HepG2 (cell line): ENCODE results near the gene TRIM9. TPM values are rescaled to one million over a fixed set of nuclear protein-coding genes. Genes with fewer than 3 reads are reported as not detected.

Source experiments
- ATAC-seq: fragments of 200-7000 bp; cut with Tn5 transposase; 3 replicates; pipeline ENCODE4 v1.9.1; 2020; ENCODE audit warnings: mild to moderate bottlenecking, moderate library complexity
- BruUV-seq: library from RNA; stranded (reverse); fragments of 400-500 nt; replicated peaks from 2 replicates; lab custom pipeline; 2021; lab: Mats Ljungman, UMichigan
- CTCF ChIA-PET: fragments of 300-600 bp; formaldehyde crosslinking; extraction: SDS; loops from one replicate; lab custom pipeline; 2021; ENCODE audit warnings: low total read pairs, inconsistent platforms, low intra/inter-chr PET ratio; lab: Yijun Ruan, JAX
- POLR2A ChIA-PET: fragments of 350-600 bp; sonication (Branson Sonifier 250); formaldehyde crosslinking; loops from one replicate; lab custom pipeline; 2020; ENCODE audit warnings: antibody characterized with exemption, inconsistent platforms; lab: Yijun Ruan, JAX
- DNase-seq: peaks from one replicate; pipeline ENCODE4 v3.0.0-alpha.2; 2015; ENCODE audit warnings: low spot score
- FAIRE-seq: peaks from 3 replicates; lab custom pipeline; 2011; peaks lifted over from hg19 to GRCh38; lab: Jason Lieb, UNC
- H2AFZ ChIP-seq: one replicate; pipeline ENCODE4 v1.6.1; 2011; ENCODE audit warnings: low read length, inconsistent platforms
- H3K27ac ChIP-seq: fragments of 300-600 bp; 3 replicates; pipeline ENCODE4 v1.8.0; 2011; ENCODE audit warnings: mixed run types, mild to moderate bottlenecking, mixed read lengths, low read length, inconsistent platforms; ENCODE audit not compliant: insufficient read depth; ENCODE audit errors: extremely low read length
- H3K27me3 ChIP-seq, 2 experiments: fragments of 200-600 bp in 1 of 2; 2 replicates in 1 of 2; 3 replicates in 1 of 2; pipeline versions ENCODE4 v1.6.0 to v1.8.0; 2011; ENCODE audit warnings: low read length in 2 of 2, mild to moderate bottlenecking in 2 of 2, moderate library complexity in 2 of 2, inconsistent platforms in 1 of 2; ENCODE audit not compliant: insufficient read depth in 2 of 2, control insufficient read depth in 1 of 2
- H3K36me3 ChIP-seq, 2 experiments: fragments of 200-600 bp in 1 of 2; replicated peaks in 1 of 2; 2 replicates in 1 of 2; 3 replicates in 1 of 2; pipeline versions ENCODE4 v1.5.1 to v1.8.0; 2011; ENCODE audit warnings: low read length in 2 of 2, inconsistent platforms in 1 of 2; ENCODE audit not compliant: insufficient read depth in 2 of 2, control insufficient read depth in 1 of 2
- H3K4me1 ChIP-seq: 2 replicates; pipeline ENCODE4 v1.5.1; 2012; ENCODE audit warnings: low read length, inconsistent platforms; ENCODE audit not compliant: insufficient read depth
- H3K4me2 ChIP-seq: 2 replicates; pipeline ENCODE4 v1.6.0; 2011; ENCODE audit warnings: low read depth, low read length, inconsistent platforms
- H3K4me3 ChIP-seq, 3 experiments: fragments of 200-600 bp in 1 of 3; sonication (generic), shearing (Covaris generic) in 1 of 3; replicated peaks in 1 of 3; 2 replicates each; pipeline ENCODE4 v1.5.1; 2011 to 2016; ENCODE audit warnings: low read length in 3 of 3, inconsistent platforms in 2 of 3, low read depth in 2 of 3, mild to moderate bottlenecking in 2 of 3, control low read depth in 1 of 3, mixed read lengths in 1 of 3; ENCODE audit not compliant: insufficient read depth in 1 of 3
- H3K79me2 ChIP-seq: one replicate; pipeline ENCODE4 v1.6.1; 2011; ENCODE audit warnings: low read length, inconsistent platforms; ENCODE audit not compliant: insufficient read depth
- H3K9ac ChIP-seq: 2 replicates; pipeline ENCODE4 v1.6.0; 2011; ENCODE audit warnings: mild to moderate bottlenecking, low read depth, low read length, inconsistent platforms; ENCODE audit not compliant: insufficient read depth
- H3K9me3 ChIP-seq: 2 replicates; pipeline ENCODE4 v1.5.1; 2012; ENCODE audit warnings: mild to moderate bottlenecking, low read length
- H4K20me1 ChIP-seq: 2 replicates; pipeline ENCODE4 v1.6.0; 2011; ENCODE audit warnings: inconsistent platforms, mild to moderate bottlenecking, low read length, moderate library complexity; ENCODE audit not compliant: insufficient read depth
- AKAP8 ChIP-seq: sonication (generic); formaldehyde crosslinking; IDR thresholded peaks from 2 replicates; pipeline ENCODE4 v1.5.1; 2020; ENCODE audit warnings: mild to moderate bottlenecking, missing genetic modification reagents
- CEBPB ChIP-seq: IDR thresholded peaks from 2 replicates; pipeline ENCODE4 v1.6.1; 2011; ENCODE audit warnings: low read depth, low read length, improper control_type of control experiment, borderline replicate concordance
- DMAP1 ChIP-seq: IDR thresholded peaks from 2 replicates; pipeline ENCODE4 v1.6.1; 2016
- DNMT3B ChIP-seq: conservative IDR thresholded peaks from 2 replicates; pipeline ENCODE4 v1.6.1; 2016; ENCODE audit warnings: missing biosample characterization, control low read depth
- RARA ChIP-seq: IDR thresholded peaks from 2 replicates; pipeline ENCODE4 v1.6.1; 2016; ENCODE audit warnings: missing genetic modification reagents, missing compliant biosample characterization
- SP1 ChIP-seq, 2 experiments: fragments of 450-650 bp in 1 of 2; sonication (generic) in 1 of 2; formaldehyde crosslinking in 1 of 2; IDR thresholded peaks; 2 replicates each; pipeline versions ENCODE4 v1.4.0 to v1.6.1; 2016 to 2020; ENCODE audit warnings: missing genetic modification reagents in 1 of 2
- TBX2 ChIP-seq: sonication (generic); formaldehyde crosslinking; IDR thresholded peaks from 2 replicates; pipeline ENCODE4 v1.5.0; 2020; ENCODE audit warnings: missing genetic modification reagents, mild to moderate bottlenecking, borderline replicate concordance
- ZFP37 ChIP-seq: sonication (generic); formaldehyde crosslinking; IDR thresholded peaks from 2 replicates; pipeline ENCODE4 v1.4.0; 2020; ENCODE audit warnings: missing genetic modification reagents, borderline replicate concordance
- ZNF10 ChIP-seq: sonication (generic); formaldehyde crosslinking; IDR thresholded peaks from 2 replicates; pipeline ENCODE4 v1.4.0; 2020; ENCODE audit warnings: mild to moderate bottlenecking, low read depth, missing genetic modification reagents, borderline replicate concordance
- ZNF7 ChIP-seq: IDR thresholded peaks from 2 replicates; pipeline ENCODE4 v1.6.1; 2016; ENCODE audit warnings: missing biosample characterization, missing genetic modification reagents
- ZSCAN22 ChIP-seq: sonication (generic); formaldehyde crosslinking; IDR thresholded peaks from 2 replicates; pipeline ENCODE4 v1.4.0; 2020; ENCODE audit warnings: mild to moderate bottlenecking, missing genetic modification reagents
- ZSCAN30 ChIP-seq: sonication (generic); formaldehyde crosslinking; IDR thresholded peaks from 2 replicates; pipeline ENCODE4 v1.5.0; 2020; ENCODE audit warnings: mild to moderate bottlenecking, missing genetic modification reagents
- WGBS: methylation state at CpG from one replicate; pipeline ENCODE4 v1.1.6; 2017; ENCODE audit warnings: low lambda C conversion rate; 5-methylcytosine and 5-hydroxymethylcytosine counted together
- in situ Hi-C: cut with HindIII; loops from 2 replicates; pipeline ENCODE4 v1.10.0; 2017; ENCODE audit warnings: low pct_unique_long_range_greater_than_20kb; ENCODE audit not compliant: extremely low pct_ligation_motif_present
- intact Hi-C: fragments of 100-400 bp; cut with micrococcal nuclease; formaldehyde crosslinking; loops from one replicate; pipeline ENCODE4 v1.10.0; 2022; ENCODE audit not compliant: unreplicated experiment
- polyA plus RNA-seq, 8 experiments: library from polyadenylated mRNA; depleted of rRNA in 3 of 8; stranded (reverse) in 7 of 8; unstranded in 1 of 8; fragments of >200 nt; fragmentation: Illumina TruSeq in 4 of 8; extraction: Trizol in 4 of 8; gene quantifications; 2 replicates each; pipeline versions ENCODE4 v1.2.1 to v1.2.3, GENCODE V29; 2011 to 2016; ENCODE audit warnings: low read depth in 4 of 8, missing spikeins in 1 of 8, mixed read lengths in 1 of 8; ENCODE audit not compliant: insufficient read depth in 1 of 8
- total RNA-seq, 5 experiments: library from RNA; depleted of rRNA; stranded (reverse); fragments of >200 nt; fragmentation: Illumina TruSeq; extraction: Trizol; gene quantifications; 2 replicates each; pipeline ENCODE4 v1.2.3, GENCODE V29; 2016; ENCODE audit warnings: low read depth in 1 of 5
- TF ChIP-seq, protein P1 (sequence below): sonication (generic); formaldehyde crosslinking; IDR thresholded peaks from 2 replicates; pipeline ENCODE4 v1.4.0; 2020; ENCODE audit warnings: missing genetic modification reagents
- TF ChIP-seq, protein P2 (sequence below): IDR thresholded peaks from 2 replicates; pipeline ENCODE4 v1.6.1; 2016; ENCODE audit warnings: missing biosample characterization, missing genetic modification reagents, low read depth
- TF ChIP-seq, protein P3 (sequence below): sonication (generic); formaldehyde crosslinking; IDR thresholded peaks from 2 replicates; pipeline ENCODE4 v1.5.1; 2020; ENCODE audit warnings: missing genetic modification reagents, mild to moderate bottlenecking, borderline replicate concordance
- TF ChIP-seq, protein P4 (sequence below): sonication (generic); formaldehyde crosslinking; IDR thresholded peaks from 2 replicates; pipeline ENCODE4 v1.5.0; 2020; ENCODE audit warnings: missing genetic modification reagents

Gene TRIM9
- total and polyA plus RNA-seq, 2 of the 13 experiments (the other 11 are each of a cell fraction or from before 2014, with no cell fraction given), result 0.04 to 0.07 TPM

DNA sequence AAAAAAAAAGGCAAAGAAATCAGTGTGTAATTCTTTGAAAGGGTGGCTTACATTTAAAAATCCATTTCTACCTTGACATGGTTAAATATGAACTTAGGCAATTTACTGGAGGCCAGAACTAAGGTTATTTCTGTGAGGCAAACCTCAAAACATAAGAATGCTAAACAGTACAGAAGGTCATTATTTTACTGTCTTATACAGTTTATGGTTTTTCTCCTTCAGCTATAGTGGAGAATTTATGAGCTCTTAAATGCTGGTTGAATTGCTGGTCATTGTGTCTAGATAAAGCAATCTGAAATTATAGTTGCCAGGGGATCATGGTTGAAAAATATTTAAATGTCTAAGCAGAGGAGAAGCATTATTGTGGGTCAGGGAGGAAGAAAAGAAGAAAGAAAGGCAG lies 70.5 kb downstream of the TRIM9 start (continued):
- TF ChIP-seq AKAP8 (CRISPR knock-in tag) (no peak), ZNF10 (CRISPR knock-in tag) (no peak), DMAP1 (CRISPR knock-in tag) (no peak), SP1 (IDR thresholded peaks at IDR 0.05) (no peak), SP1 (CRISPR knock-in tag; IDR thresholded peaks at IDR 0.05) (no peak), ZSCAN30 (CRISPR knock-in tag) (no peak), RARA (CRISPR knock-in tag) (no peak), CEBPB (no peak), ZSCAN22 (no peak)
- TF ChIP-seq, protein P1, sequence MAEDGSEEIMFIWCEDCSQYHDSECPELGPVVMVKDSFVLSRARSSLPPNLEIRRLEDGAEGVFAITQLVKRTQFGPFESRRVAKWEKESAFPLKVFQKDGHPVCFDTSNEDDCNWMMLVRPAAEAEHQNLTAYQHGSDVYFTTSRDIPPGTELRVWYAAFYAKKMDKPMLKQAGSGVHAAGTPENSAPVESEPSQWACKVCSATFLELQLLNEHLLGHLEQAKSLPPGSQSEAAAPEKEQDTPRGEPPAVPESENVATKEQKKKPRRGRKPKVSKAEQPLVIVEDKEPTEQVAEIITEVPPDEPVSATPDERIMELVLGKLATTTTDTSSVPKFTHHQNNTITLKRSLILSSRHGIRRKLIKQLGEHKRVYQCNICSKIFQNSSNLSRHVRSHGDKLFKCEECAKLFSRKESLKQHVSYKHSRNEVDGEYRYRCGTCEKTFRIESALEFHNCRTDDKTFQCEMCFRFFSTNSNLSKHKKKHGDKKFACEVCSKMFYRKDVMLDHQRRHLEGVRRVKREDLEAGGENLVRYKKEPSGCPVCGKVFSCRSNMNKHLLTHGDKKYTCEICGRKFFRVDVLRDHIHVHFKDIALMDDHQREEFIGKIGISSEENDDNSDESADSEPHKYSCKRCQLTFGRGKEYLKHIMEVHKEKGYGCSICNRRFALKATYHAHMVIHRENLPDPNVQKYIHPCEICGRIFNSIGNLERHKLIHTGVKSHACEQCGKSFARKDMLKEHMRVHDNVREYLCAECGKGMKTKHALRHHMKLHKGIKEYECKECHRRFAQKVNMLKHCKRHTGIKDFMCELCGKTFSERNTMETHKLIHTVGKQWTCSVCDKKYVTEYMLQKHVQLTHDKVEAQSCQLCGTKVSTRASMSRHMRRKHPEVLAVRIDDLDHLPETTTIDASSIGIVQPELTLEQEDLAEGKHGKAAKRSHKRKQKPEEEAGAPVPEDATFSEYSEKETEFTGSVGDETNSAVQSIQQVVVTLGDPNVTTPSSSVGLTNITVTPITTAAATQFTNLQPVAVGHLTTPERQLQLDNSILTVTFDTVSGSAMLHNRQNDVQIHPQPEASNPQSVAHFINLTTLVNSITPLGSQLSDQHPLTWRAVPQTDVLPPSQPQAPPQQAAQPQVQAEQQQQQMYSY, result no peak

DNA sequence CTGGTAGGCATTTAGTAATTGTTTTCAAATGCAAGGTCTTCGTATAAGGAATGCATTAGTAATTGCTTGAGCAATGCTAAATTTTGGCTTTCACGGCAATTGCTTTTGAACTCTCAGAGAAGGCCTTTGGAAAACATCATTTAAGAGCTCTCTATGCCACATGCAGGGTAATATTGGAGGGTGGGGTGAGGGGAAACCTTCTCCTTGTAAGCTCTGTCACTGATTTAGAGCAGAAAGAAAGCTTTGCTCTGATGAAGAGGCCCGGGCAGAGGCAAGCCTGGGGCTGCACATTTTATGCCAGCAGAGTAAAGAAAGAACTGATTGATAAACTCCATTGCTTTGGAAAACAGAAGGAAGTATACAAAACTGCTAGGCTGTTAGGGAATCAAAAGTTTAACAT lies 70.9 kb downstream of the TRIM9 start:
- DNase-seq, result no peak
- ATAC-seq, result no peak
- Histone ChIP-seq H3K4me3 (no peak overlapping the region), H4K20me1 (no peaks in the 10 kb centered on the region), H3K27me3 (peaks cover 0 to 7% of the 10 kb centered on the region in 2 experiments; a peak in 3 of 5 replicates), H3K4me1 (peaks cover 14% of the 10 kb centered on the region), H3K9me3 (no peaks in the 10 kb centered on the region), H3K79me2 (no peaks in the 10 kb centered on the region), H3K27ac (no peak overlapping the region), H2AFZ (no peak overlapping the region), H3K9ac (no peak overlapping the region), H3K36me3 (no peaks in the 10 kb centered on the region), H3K4me2 (no peak overlapping the region)
- 61% methylated on average over 3 of the region's 3 CpGs for WGBS
- POLR2A ChIA-PET, result no interaction called here
- no TSS peak for BruUV-seq
- in situ Hi-C loops, result no loop called here
- intact Hi-C loops, result no loop called here
- no peak for FAIRE-seq
- CTCF ChIA-PET, result no interaction called here
- TF ChIP-seq, protein P2, sequence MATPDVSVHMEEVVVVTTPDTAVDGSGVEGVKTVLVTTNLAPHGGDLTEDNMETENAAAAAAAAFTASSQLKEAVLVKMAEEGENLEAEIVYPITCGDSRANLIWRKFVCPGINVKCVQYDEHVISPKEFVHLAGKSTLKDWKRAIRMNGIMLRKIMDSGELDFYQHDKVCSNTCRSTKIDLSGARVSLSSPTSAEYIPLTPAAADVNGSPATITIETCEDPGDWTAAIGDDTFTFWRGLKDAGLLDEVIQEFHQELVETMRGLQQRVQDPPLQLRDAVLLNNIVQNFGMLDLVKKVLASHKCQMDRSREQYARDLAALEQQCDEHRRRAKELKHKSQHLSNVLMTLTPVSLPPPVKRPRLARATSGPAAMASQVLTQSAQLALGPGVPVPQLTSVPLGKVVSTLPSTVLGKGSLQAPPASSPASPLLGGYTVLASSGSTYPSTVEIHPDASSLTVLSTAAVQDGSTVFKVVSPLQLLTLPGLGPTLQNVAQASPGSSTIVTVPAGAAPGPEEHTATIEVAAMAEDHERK, result no peak
- TF ChIP-seq ZNF7 (CRISPR knock-in tag) (no peak), ZFP37 (CRISPR knock-in tag) (no peak), TBX2 (no peak), DNMT3B (CRISPR knock-in tag) (no peak)
- TF ChIP-seq, protein P3, sequence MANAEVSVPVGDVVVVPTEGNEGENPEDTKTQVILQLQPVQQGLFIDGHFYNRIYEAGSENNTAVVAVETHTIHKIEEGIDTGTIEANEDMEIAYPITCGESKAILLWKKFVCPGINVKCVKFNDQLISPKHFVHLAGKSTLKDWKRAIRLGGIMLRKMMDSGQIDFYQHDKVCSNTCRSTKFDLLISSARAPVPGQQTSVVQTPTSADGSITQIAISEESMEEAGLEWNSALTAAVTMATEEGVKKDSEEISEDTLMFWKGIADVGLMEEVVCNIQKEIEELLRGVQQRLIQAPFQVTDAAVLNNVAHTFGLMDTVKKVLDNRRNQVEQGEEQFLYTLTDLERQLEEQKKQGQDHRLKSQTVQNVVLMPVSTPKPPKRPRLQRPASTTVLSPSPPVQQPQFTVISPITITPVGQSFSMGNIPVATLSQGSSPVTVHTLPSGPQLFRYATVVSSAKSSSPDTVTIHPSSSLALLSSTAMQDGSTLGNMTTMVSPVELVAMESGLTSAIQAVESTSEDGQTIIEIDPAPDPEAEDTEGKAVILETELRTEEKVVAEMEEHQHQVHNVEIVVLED (CRISPR knock-in tag), result no peak
- TF ChIP-seq, protein P4, sequence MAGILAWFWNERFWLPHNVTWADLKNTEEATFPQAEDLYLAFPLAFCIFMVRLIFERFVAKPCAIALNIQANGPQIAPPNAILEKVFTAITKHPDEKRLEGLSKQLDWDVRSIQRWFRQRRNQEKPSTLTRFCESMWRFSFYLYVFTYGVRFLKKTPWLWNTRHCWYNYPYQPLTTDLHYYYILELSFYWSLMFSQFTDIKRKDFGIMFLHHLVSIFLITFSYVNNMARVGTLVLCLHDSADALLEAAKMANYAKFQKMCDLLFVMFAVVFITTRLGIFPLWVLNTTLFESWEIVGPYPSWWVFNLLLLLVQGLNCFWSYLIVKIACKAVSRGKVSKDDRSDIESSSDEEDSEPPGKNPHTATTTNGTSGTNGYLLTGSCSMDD (CRISPR knock-in tag), result no peak
